CD4-positive, alpha-beta T cell treated with Interleukin-21 for 1 hour (primary cell): ENCODE results near the gene MAPK8IP1.
A peak's percentile ranks its signal among the peaks of the same experiment; 100 is the strongest.
"Not testable (repeated sequence)": the region's sequence is repeated elsewhere in the genome, so short reads cannot be mapped to it uniquely, and the experiment has no call there.

Experiments
- DNase-seq: peaks from one replicate; pipeline ENCODE4 v3.0.0-alpha.2; 2020

Gene MAPK8IP1

GRCh38 chr11:45892856-45893255 lies 7.4 kb downstream of the MAPK8IP1 start:
- no peak for DNase-seq

GRCh38 chr11:45894555-45895247 lies 9.2 kb downstream of the MAPK8IP1 start:
- no peak for DNase-seq

- DNase-seq: no peak
Observed at GRCh38 chr11:45895553-45896259, 10.3 kb downstream of the MAPK8IP1 start.

GRCh38 chr11:45896422-45896984 lies 11.1 kb downstream of the MAPK8IP1 start:
- DNase-seq: no peak

- DNase-seq: no peak
Observed at GRCh38 chr11:45897556-45897955, 12.1 kb downstream of the MAPK8IP1 start.

GRCh38 chr11:45899086-45899447 lies 13.6 kb downstream of the MAPK8IP1 start:
- no peak for DNase-seq

- DNase-seq: peak; percentile 76
Observed at GRCh38 chr11:45899448-45900174, 14.2 kb downstream of the MAPK8IP1 start.

- not testable (repeated sequence) for DNase-seq
Observed at GRCh38 chr11:45900175-45900800, 14.8 kb downstream of the MAPK8IP1 start.

GRCh38 chr11:45900916-45901617 lies 15.6 kb downstream of the MAPK8IP1 start:
- DNase-seq: no peak

GRCh38 chr11:45901626-45902025 lies 16.2 kb downstream of the MAPK8IP1 start:
- no peak for DNase-seq

- DNase-seq: no peak
Observed at GRCh38 chr11:45902452-45903380, 17.3 kb downstream of the MAPK8IP1 start.

- DNase-seq: no peak
Observed at GRCh38 chr11:45904309-45904915, 19.0 kb downstream of the MAPK8IP1 start.

GRCh38 chr11:45905095-45905494 lies 19.6 kb downstream of the MAPK8IP1 start:
- no peak for DNase-seq

- DNase-seq: not testable (repeated sequence)
Observed at GRCh38 chr11:45905576-45905975, 20.1 kb downstream of the MAPK8IP1 start.

- DNase-seq: no peak
Observed at GRCh38 chr11:45906096-45906682, 20.7 kb downstream of the MAPK8IP1 start.

- no peak for DNase-seq
Observed at GRCh38 chr11:45906965-45907611, 21.6 kb downstream of the MAPK8IP1 start, which contains the start of gene FREY1. TSS of gene FREY1 (minus strand) at chr11:45907271. CDS start at chr11:45907245, 26 bp downstream.

GRCh38 chr11:45907911-45908370 lies 22.5 kb downstream of the MAPK8IP1 start:
- no peak for DNase-seq

GRCh38 chr11:45909594-45910475 lies 24.4 kb downstream of the MAPK8IP1 start:
- no peak for DNase-seq

- DNase-seq: no peak
Observed at GRCh38 chr11:45910623-45911022, 25.2 kb downstream of the MAPK8IP1 start.
